K562 (cell line): ENCODE results near the gene PKDREJ. TPM values are rescaled to one million over a fixed set of nuclear protein-coding genes. Genes with fewer than 3 reads are reported as not detected.
A peak's percentile ranks its signal among the peaks of the same experiment; 100 is the strongest.

ENCODE experiments used
- ATAC-seq: fragments of 200-7000 bp; cut with Tn5 transposase; 3 replicates; pipeline ENCODE4 v1.9.1; 2020; ENCODE audit warnings: moderate library complexity
- BruUV-seq: library from RNA; stranded (reverse); fragments of 400-500 nt; replicated peaks from 2 replicates; lab custom pipeline; 2021; lab: Mats Ljungman, UMichigan
- CTCF ChIA-PET: fragments of 300-600 bp; formaldehyde crosslinking; extraction: SDS; loops from one replicate; lab custom pipeline; 2021; ENCODE audit warnings: low intra/inter-chr PET ratio; lab: Yijun Ruan, JAX
- POLR2A ChIA-PET: fragments of 300-600, 350-650 bp; sonication (Branson Sonifier 250); formaldehyde crosslinking; extraction: SDS; loops from one replicate; lab custom pipeline; 2021; ENCODE audit warnings: antibody characterized with exemption, inconsistent platforms; lab: Yijun Ruan, JAX
- DNase-seq, 4 experiments: peaks; one replicate each; pipeline versions ENCODE4 v3.0.0 to v3.0.0-alpha.2; 2011 to 2018; ENCODE audit warnings: low spot score in 3 of 4, mixed read lengths in 3 of 4; ENCODE audit errors: extremely low read depth in 1 of 4
- FAIRE-seq: peaks from 2 replicates; lab custom pipeline; 2011; peaks lifted over from hg19 to GRCh38; lab: Jason Lieb, UNC
- H2AFZ ChIP-seq: 2 replicates; pipeline ENCODE4 v1.6.0; 2011; ENCODE audit warnings: low read depth, low read length, control low read depth, inconsistent platforms
- H3K27ac ChIP-seq: fragments of 200-600 bp; 3 replicates; pipeline ENCODE4 v1.8.0; 2011; ENCODE audit warnings: low read depth, mild to moderate bottlenecking, control low read depth, inconsistent platforms, low read length, moderate library complexity, mixed read lengths; ENCODE audit errors: extremely low read depth
- H3K27me3 ChIP-seq, 2 experiments: fragments of 300-600 bp in 1 of 2; 2 replicates in 1 of 2; 3 replicates in 1 of 2; pipeline versions ENCODE4 v1.6.0 to v1.8.0; 2011; ENCODE audit warnings: inconsistent platforms in 2 of 2, low read length in 2 of 2, mild to moderate bottlenecking in 1 of 2, mixed read lengths in 1 of 2, moderate library complexity in 1 of 2; ENCODE audit not compliant: control insufficient read depth in 2 of 2, insufficient read depth in 2 of 2
- H3K36me3 ChIP-seq: fragments of 300-600 bp; 3 replicates; pipeline ENCODE4 v1.8.0; 2011; ENCODE audit warnings: mild to moderate bottlenecking, low read length, inconsistent platforms; ENCODE audit not compliant: control insufficient read depth, insufficient read depth
- H3K4me1 ChIP-seq, 2 experiments: fragments of 200-600 bp in 1 of 2; replicated peaks in 1 of 2; 2 replicates in 1 of 2; 3 replicates in 1 of 2; pipeline versions ENCODE4 v1.5.1 to v1.8.0; 2011; ENCODE audit warnings: inconsistent platforms in 2 of 2, low read length in 2 of 2, mild to moderate bottlenecking in 1 of 2, mixed read lengths in 1 of 2, moderate library complexity in 1 of 2; ENCODE audit not compliant: control insufficient read depth in 2 of 2, insufficient read depth in 2 of 2
- H3K4me2 ChIP-seq: 2 replicates; pipeline ENCODE4 v1.6.1; 2011; ENCODE audit warnings: low read length, control low read depth, inconsistent platforms, mixed read lengths; ENCODE audit not compliant: insufficient read depth
- H3K4me3 ChIP-seq: fragments of 200-600 bp; sonication (generic), shearing (Covaris generic); 2 replicates; pipeline ENCODE4 v1.5.1; 2016; ENCODE audit warnings: control low read depth, inconsistent platforms
- H3K79me2 ChIP-seq: fragments of 200-600 bp; 3 replicates; pipeline ENCODE4 v1.8.0; 2011; ENCODE audit warnings: low read length, inconsistent platforms; ENCODE audit not compliant: control insufficient read depth, insufficient read depth
- H3K9ac ChIP-seq, 2 experiments: 2 replicates each; pipeline versions ENCODE4 v1.6.0 to v1.6.1; 2011; ENCODE audit warnings: low read depth in 2 of 2, low read length in 2 of 2, control low read depth in 1 of 2, inconsistent platforms in 1 of 2, mild to moderate bottlenecking in 1 of 2, mixed read lengths in 1 of 2; ENCODE audit not compliant: insufficient read depth in 1 of 2
- H3K9me1 ChIP-seq: one replicate; pipeline ENCODE4 v1.6.0; 2011; ENCODE audit warnings: inconsistent platforms, mild to moderate bottlenecking, low read length, moderate library complexity; ENCODE audit not compliant: control insufficient read depth, insufficient read depth
- H3K9me3 ChIP-seq: replicated peaks from 2 replicates; pipeline ENCODE4 v1.5.1; 2011; ENCODE audit warnings: low read depth, low read length, inconsistent platforms; ENCODE audit not compliant: control insufficient read depth, insufficient read depth
- H4K20me1 ChIP-seq: replicated peaks from 2 replicates; pipeline ENCODE4 v1.6.1; 2011; ENCODE audit warnings: low read length, inconsistent platforms, mixed read lengths; ENCODE audit not compliant: control insufficient read depth, insufficient read depth
- ARID1B ChIP-seq: fragments of 450-650 bp; IDR thresholded peaks from 2 replicates; pipeline ENCODE4 v1.6.1; 2016; ENCODE audit warnings: antibody characterized with exemption, mild to moderate bottlenecking, inconsistent platforms
- CBFA2T3 ChIP-seq: fragments of 450-650 bp; IDR thresholded peaks from 2 replicates; pipeline ENCODE4 v1.6.1; 2017
- DPF2 ChIP-seq: fragments of 450-650 bp; IDR thresholded peaks from 2 replicates; pipeline ENCODE4 v1.6.1; 2016
- FOSL1 ChIP-seq: fragments of 200-800 bp; sonication (Bioruptor generic); conservative IDR thresholded peaks from 2 replicates; pipeline ENCODE4 v1.6.1; 2016; ENCODE audit warnings: missing genetic modification characterization, missing compliant biosample characterization
- HDAC1 ChIP-seq, 2 experiments: fragments of 450-650 bp; IDR thresholded peaks; 2 replicates each; pipeline ENCODE4 v1.6.1; 2016 to 2017; ENCODE audit warnings: inconsistent platforms in 1 of 2, mild to moderate bottlenecking in 1 of 2, moderate library complexity in 1 of 2
- JUND ChIP-seq, 2 experiments: IDR thresholded peaks; 2 replicates in 1 of 2; 3 replicates in 1 of 2; pipeline ENCODE4 v1.6.1; 2011; ENCODE audit warnings: borderline replicate concordance in 2 of 2, low read depth in 2 of 2, low read length in 2 of 2, improper control_type of control experiment in 1 of 2, missing biosample characterization in 1 of 2, missing genetic modification characterization in 1 of 2, missing genetic modification reagents in 1 of 2
- KDM1A ChIP-seq, 2 experiments: fragments of 450-650 bp; IDR thresholded peaks; 2 replicates each; pipeline ENCODE4 v1.6.1; 2016; ENCODE audit warnings: mild to moderate bottlenecking in 2 of 2
- L3MBTL2 ChIP-seq: fragments of 450-650 bp; IDR thresholded peaks from 2 replicates; pipeline ENCODE4 v1.6.1; 2016; ENCODE audit warnings: mild to moderate bottlenecking, moderate library complexity
- MEIS2 ChIP-seq: fragments of 450-650 bp; IDR thresholded peaks from 2 replicates; pipeline ENCODE4 v1.6.1; 2014; ENCODE audit warnings: mild to moderate bottlenecking; ENCODE audit not compliant: partially characterized antibody
- MXI1 ChIP-seq: IDR thresholded peaks from 2 replicates; pipeline ENCODE4 v1.6.1; 2011; ENCODE audit warnings: low read depth, mild to moderate bottlenecking, improper control_type of control experiment, low read length
- TEAD2 ChIP-seq: fragments of 450-650 bp; IDR thresholded peaks from 2 replicates; pipeline ENCODE4 v1.6.1; 2016; ENCODE audit warnings: missing genetic modification characterization, control low read depth, missing compliant biosample characterization
- ZFX ChIP-seq: sonication (generic); formaldehyde crosslinking; IDR thresholded peaks from 2 replicates; pipeline ENCODE4 v1.8.0; 2022; ENCODE audit warnings: mild to moderate bottlenecking, missing genetic modification reagents, moderate library complexity
- ZKSCAN1 ChIP-seq: fragments of 150-350 bp; IDR thresholded peaks from 2 replicates; pipeline ENCODE4 v1.6.1; 2016; ENCODE audit warnings: low read depth, low read length
- ZNF121 ChIP-seq: sonication (generic); formaldehyde crosslinking; conservative IDR thresholded peaks from 2 replicates; pipeline ENCODE4 v1.8.0; 2022; ENCODE audit warnings: missing genetic modification reagents
- ZNF384 ChIP-seq: IDR thresholded peaks from 2 replicates; pipeline ENCODE4 v1.6.1; 2012; ENCODE audit warnings: low read depth, low read length, improper control_type of control experiment
- WGBS: fragments of 100-300 bp; shearing (Covaris generic); methylation state at CpG from one replicate; pipeline ENCODE4 v1.1.6; 2016; ENCODE audit warnings: low coverage, mixed read lengths; ENCODE audit not compliant: insufficient coverage; ENCODE audit errors: missing lambda C conversion rate; 5-methylcytosine and 5-hydroxymethylcytosine counted together
- in situ Hi-C: fragments of 300-500 bp; cut with MboI; formaldehyde crosslinking; loops from 4 replicates; pipeline ENCODE4 v1.15.0; 2018; ENCODE audit warnings: inconsistent platforms, mixed read lengths
- intact Hi-C: fragments of 100-400 bp; cut with micrococcal nuclease; formaldehyde crosslinking; loops from 2 replicates; pipeline ENCODE4 v1.14.2; 2022
- polyA plus RNA-seq, 8 experiments: library from polyadenylated mRNA; depleted of rRNA in 4 of 8; stranded (reverse) in 5 of 8; unstranded in 3 of 8; fragments of >200 nt; fragmentation: Nextera tagmentation in 2 of 8; fragmentation: Illumina TruSeq in 1 of 8; extraction: Ambion mirVana in 2 of 8; extraction: Trizol in 1 of 8; gene quantifications; 2 replicates each; pipeline versions ENCODE4 v1.2.1 to v1.2.3, GENCODE V29; 2011 to 2014; ENCODE audit warnings: inconsistent platforms in 1 of 8, missing spikeins in 1 of 8
- total RNA-seq, 7 experiments: library from RNA; depleted of rRNA in 6 of 7; stranded (reverse); fragments of >200 nt in 6 of 7; fragmentation: Illumina TruSeq in 2 of 7; extraction: Trizol in 2 of 7; gene quantifications; 2 replicates each; pipeline versions ENCODE4 v1.2.1 to v1.2.3, GENCODE V29; 2011 to 2021; ENCODE audit warnings: low replicate concordance in 1 of 7
- TF ChIP-seq, protein P1 (sequence below), 2 experiments: fragments of 450-650 bp in 1 of 2; sonication (generic) in 1 of 2; formaldehyde crosslinking in 1 of 2; IDR thresholded peaks in 1 of 2; conservative IDR thresholded peaks in 1 of 2; 2 replicates each; pipeline versions ENCODE4 v1.6.1 to v1.8.1; 2016 to 2023; ENCODE audit warnings: mild to moderate bottlenecking in 2 of 2, moderate library complexity in 2 of 2, inconsistent platforms in 1 of 2, missing genetic modification reagents in 1 of 2
- TF ChIP-seq, protein P2 (sequence below): fragments of 450-650 bp; IDR thresholded peaks from 2 replicates; pipeline ENCODE4 v1.6.1; 2016
- TF ChIP-seq, protein P3 (sequence below), 2 experiments: IDR thresholded peaks; 2 replicates each; pipeline ENCODE4 v1.6.1; 2011; ENCODE audit warnings: borderline replicate concordance in 1 of 2, control low read depth in 1 of 2, low read depth in 1 of 2, low read length in 1 of 2, mild to moderate bottlenecking in 1 of 2, mixed read lengths in 1 of 2, moderate library complexity in 1 of 2; ENCODE audit not compliant: insufficient read depth in 1 of 2, insufficient read length in 1 of 2, poor library complexity in 1 of 2, severe bottlenecking in 1 of 2; ENCODE audit errors: extremely low read depth in 1 of 2

Gene PKDREJ
- total and polyA plus RNA-seq, 9 of the 15 experiments (the other 6 are each of a cell fraction or from before 2014, with no cell fraction given) = 0.03 TPM; not detected in 8

DNA sequence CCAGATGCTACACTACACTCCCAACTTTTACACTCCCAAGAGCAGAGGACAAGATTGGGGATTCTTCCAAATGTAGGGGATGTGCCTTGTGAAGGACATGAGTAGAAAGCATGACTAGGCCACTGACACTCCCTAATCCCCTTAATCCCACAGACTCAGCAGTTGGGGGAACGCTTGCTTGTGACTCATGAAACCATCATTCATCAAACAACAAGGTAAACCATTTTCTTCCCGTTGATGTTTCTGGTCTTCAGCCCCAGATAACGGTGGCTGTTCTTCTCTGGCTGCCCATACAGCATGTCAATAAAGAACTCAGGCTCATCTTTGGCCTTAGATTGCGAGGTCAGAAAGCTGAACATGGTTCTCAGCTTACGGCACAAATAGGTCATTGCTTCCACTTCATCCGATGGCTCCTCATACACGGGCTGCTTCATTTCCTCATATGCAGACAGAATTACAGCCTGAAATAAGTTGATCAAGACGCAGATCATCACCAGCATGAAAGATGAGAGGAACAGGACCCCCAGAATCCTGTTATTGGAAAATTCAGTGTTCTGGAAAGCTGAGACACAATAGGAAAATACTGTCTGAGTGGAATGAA, 6.7 kb downstream of the PKDREJ start:
- Histone ChIP-seq H2AFZ (no peak overlapping the region), H3K4me2 (no peak overlapping the region), H3K27me3 (no peaks in the 10 kb centered on the region), H3K36me3 (no peaks in the 10 kb centered on the region; the same call in 2 of the 3 replicates), H3K4me3 (no peak overlapping the region), H3K9ac (no peak overlapping the region), H3K79me2 (peaks cover 18% of the 10 kb centered on the region), H4K20me1 (no peaks in the 10 kb centered on the region), H3K9me3 (peaks cover 3% of the 10 kb centered on the region; the same call in 1 of the 2 replicates), H3K4me1 (peaks cover 6 to 14% of the 10 kb centered on the region in 2 experiments; a peak in 4 of 5 replicates), H3K27ac (peak overlapping the region; percentile 5; the same call in 1 of the 3 replicates), H3K9me1 (no peaks in the 10 kb centered on the region)
- intact Hi-C loops = no loop called here
- FAIRE-seq (peak; percentile 73), DNase-seq (peak in 2 of 4 experiments; percentile 36 to 44), ATAC-seq (no peak)
- 45% methylated on average over 8 of the region's 8 CpGs for WGBS
- in situ Hi-C loops = no loop called here
- ChIA-PET CTCF (no interaction called here), POLR2A (interaction anchor here (1.0 to 1.5 kb wide), 2 partner anchors 12 to 47 kb away, joined by 3 to 5 read pairs; partner anchors contain the start of gene TTC38)
- no TSS peak for BruUV-seq
- no peak for TF ChIP-seq ZNF384
- TF ChIP-seq, protein P1, sequence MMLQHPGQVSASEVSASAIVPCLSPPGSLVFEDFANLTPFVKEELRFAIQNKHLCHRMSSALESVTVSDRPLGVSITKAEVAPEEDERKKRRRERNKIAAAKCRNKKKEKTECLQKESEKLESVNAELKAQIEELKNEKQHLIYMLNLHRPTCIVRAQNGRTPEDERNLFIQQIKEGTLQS (IDR thresholded peaks at IDR 0.05) = no peak
- TF ChIP-seq, protein P1 (CRISPR knock-in tag; conservative IDR thresholded peaks at IDR 0.05) = no peak
- TF ChIP-seq DPF2 = 0 out of 2 replicates have a peak, but pooled peaks have one; percentile 25
- TF ChIP-seq ZKSCAN1 = no peak
- TF ChIP-seq ZNF121 (CRISPR knock-in tag) = no peak
- TF ChIP-seq KDM1A (IDR thresholded peaks at IDR 0.05) = 0 out of 4 replicates have a peak, but pooled peaks of 1 of the 2 experiments have one; percentile 13
- no peak for TF ChIP-seq MXI1
- peak; percentile 33 for TF ChIP-seq ZFX (CRISPR knock-in tag)
- TF ChIP-seq, protein P2, sequence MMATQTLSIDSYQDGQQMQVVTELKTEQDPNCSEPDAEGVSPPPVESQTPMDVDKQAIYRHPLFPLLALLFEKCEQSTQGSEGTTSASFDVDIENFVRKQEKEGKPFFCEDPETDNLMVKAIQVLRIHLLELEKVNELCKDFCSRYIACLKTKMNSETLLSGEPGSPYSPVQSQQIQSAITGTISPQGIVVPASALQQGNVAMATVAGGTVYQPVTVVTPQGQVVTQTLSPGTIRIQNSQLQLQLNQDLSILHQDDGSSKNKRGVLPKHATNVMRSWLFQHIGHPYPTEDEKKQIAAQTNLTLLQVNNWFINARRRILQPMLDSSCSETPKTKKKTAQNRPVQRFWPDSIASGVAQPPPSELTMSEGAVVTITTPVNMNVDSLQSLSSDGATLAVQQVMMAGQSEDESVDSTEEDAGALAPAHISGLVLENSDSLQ = peak; percentile 13; the same call in 1 of the 2 replicates
- peak; percentile 64 for TF ChIP-seq MEIS2
- TF ChIP-seq, protein P3, sequence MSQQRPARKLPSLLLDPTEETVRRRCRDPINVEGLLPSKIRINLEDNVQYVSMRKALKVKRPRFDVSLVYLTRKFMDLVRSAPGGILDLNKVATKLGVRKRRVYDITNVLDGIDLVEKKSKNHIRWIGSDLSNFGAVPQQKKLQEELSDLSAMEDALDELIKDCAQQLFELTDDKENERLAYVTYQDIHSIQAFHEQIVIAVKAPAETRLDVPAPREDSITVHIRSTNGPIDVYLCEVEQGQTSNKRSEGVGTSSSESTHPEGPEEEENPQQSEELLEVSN (IDR thresholded peaks at IDR 0.05; ENCODE audit: borderline replicate concordance in 1 of 2, extremely low read depth in 1 of 2, insufficient read depth in 1 of 2, insufficient read length in 1 of 2, low read depth in 1 of 2, low read length in 1 of 2, poor library complexity in 1 of 2, severe bottlenecking in 1 of 2) = peak in 1 of 2 experiments; percentile 9
- TF ChIP-seq FOSL1 = peak; percentile 56
- TF ChIP-seq ARID1B = peak; percentile 48; the same call in 1 of the 2 replicates
- peak; percentile 57 for TF ChIP-seq CBFA2T3
- TF ChIP-seq TEAD2 (tag) = no peak
- 0 out of 2 replicates have a peak, but pooled peaks have one; percentile 41 for TF ChIP-seq JUND (IDR thresholded peaks at IDR 0.05; ENCODE audit: borderline replicate concordance, low read depth, low read length)
- no peak; the same call in 2 of the 3 replicates for TF ChIP-seq JUND (tag; IDR thresholded peaks at IDR 0.05; ENCODE audit: borderline replicate concordance, low read depth, low read length)
- peak; percentile 31; the same call in 1 of the 2 replicates for TF ChIP-seq L3MBTL2
- TF ChIP-seq HDAC1 (IDR thresholded peaks at IDR 0.05) = 0 out of 4 replicates have a peak, but pooled peaks of 1 of the 2 experiments have one; percentile 13
